GM12892 (cell line): Measurements from ENCODE around the gene HTN3.
"Not testable (repeated sequence)": the region's sequence is repeated elsewhere in the genome, so short reads cannot be mapped to it uniquely, and the experiment has no call there.

ENCODE experiments used
- DNase-seq: peaks from one replicate; pipeline ENCODE4 v3.0.0; 2011; ENCODE audit not compliant: insufficient read length
- FAIRE-seq: peaks from 2 replicates; lab custom pipeline; 2011; peaks lifted over from hg19 to GRCh38; lab: Jason Lieb, UNC
- POLR2A ChIP-seq: IDR thresholded peaks from 2 replicates; pipeline ENCODE4 v1.6.1; 2011; ENCODE audit warnings: low read depth, low read length, control low read depth
- POLR2AphosphoS5 ChIP-seq: IDR thresholded peaks from 2 replicates; pipeline ENCODE4 v1.6.1; 2011; ENCODE audit warnings: low read depth, low read length, control low read depth
- TAF1 ChIP-seq: IDR thresholded peaks from 2 replicates; pipeline ENCODE4 v1.6.1; 2011; ENCODE audit warnings: low read depth, mild to moderate bottlenecking, control low read depth, low read length, borderline replicate concordance

Gene HTN3

DNA sequence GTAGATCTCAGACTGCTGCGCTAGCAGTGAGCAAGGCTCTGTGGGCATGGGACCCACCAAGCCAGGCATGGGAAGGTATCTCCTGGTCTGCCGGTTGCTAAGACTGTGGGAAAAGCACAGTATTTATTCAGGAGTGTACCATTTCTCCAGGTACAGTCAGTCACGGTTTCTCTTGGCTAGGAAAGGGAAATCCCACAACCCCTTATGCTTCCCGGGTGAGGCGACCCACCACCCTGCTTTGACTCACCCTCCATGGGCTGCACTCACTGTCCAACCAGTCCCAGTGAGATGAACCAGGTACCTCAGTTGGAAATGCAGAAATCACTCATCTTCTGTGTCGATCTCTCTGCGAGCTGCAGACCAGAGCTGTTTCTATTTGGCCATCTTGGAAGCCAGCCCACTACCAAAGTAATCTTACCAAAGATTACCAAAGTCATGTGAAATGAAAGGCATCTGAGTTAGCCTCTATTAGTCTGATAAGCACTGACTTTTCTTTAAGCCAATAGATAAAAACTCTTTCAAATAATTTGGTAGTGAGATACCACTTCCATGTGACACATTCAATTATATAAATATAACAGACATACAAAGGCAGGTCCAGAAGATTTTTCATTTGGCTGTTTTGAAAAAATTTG is 13.5 kb downstream of the HTN3 start:
- FAIRE-seq (no peak), DNase-seq (no peak)
- TF ChIP-seq POLR2A, result no peak
- TF ChIP-seq TAF1, result no peak
- TF ChIP-seq POLR2AphosphoS5, result no peak

DNA sequence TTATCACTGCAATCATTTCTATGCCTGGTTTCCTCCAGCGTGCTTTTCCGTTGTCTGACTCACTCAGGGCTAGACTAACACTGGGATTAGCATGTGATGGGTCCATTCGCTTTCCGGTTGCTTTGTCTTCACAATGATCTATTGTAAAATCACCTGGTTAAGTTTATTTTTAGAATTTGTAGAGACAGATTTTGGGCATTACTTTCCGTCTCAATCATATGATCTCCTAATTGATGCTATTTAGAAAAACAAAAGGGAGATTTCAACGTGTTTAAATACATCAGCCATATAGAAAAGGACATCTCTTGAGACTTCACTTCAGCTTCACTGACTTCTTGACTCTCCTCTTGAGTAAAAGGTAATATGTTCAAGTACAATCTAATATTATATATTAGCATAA is 21.9 kb downstream of the HTN3 start, which contains the start of gene HTN1:
Gene HTN1 (plus strand): TSS at position 301 of the 400 bp plus-strand sequence. CDS start 2,639 bp downstream, outside the sequence.
- FAIRE-seq, DNase-seq: not testable (repeated sequence)

GRCh38 chr4:70056534-70056933 is 28.3 kb downstream of the HTN3 start:
- FAIRE-seq, DNase-seq: not testable (repeated sequence)

GRCh38 chr4:70057651-70058050 is 29.4 kb downstream of the HTN3 start:
- DNase-seq (no peak), FAIRE-seq (no peak)
- TF ChIP-seq POLR2A (no peak), TAF1 (no peak), POLR2AphosphoS5 (no peak)

DNA sequence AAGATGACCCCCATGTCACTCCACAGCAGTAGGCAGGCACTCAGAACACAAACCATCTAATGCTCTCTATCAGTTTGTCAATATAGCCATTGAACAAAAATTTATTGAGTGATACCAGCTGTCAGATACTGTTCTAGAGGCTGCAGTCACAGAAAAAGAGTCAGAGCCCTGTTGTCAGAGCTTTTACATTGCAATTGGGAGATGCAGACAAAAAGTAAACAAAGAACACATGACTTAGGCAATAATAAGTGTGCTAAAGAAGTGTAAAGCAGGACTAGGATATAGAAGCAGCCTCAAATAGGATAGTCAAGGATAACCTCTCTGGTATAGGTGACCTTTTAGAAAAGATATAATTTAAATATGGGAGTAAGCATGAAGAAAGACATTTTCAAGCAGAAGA is 30.9 kb downstream of the HTN3 start:
- no peak for TF ChIP-seq POLR2A
- DNase-seq, result no peak
- FAIRE-seq, result no peak

- FAIRE-seq, result no peak
Measured at GRCh38 chr4:70062000-70062399, 33.7 kb downstream of the HTN3 start.

DNA sequence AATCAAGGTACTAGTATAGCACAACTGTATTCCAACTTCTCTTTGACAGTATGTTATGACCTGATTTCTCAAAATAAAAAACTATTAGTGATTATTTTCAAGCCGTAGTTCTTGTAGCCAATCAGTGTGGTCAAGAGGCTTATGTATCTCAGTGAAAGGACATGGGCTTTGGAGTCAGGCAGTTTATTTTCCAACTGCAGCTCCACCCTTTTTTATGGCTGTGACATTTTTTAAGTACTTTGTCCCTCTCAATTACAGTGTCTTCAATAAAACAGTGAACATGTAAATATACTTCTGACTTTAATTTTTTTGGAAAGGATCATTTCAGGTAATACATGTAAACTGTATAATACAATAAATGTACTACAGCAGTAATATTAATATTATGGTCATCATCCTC is 51.9 kb downstream of the HTN3 start:
- no peak for TF ChIP-seq TAF1
- no peak for TF ChIP-seq POLR2A
- no peak for TF ChIP-seq POLR2AphosphoS5
- DNase-seq (no peak), FAIRE-seq (no peak)

More at GRCh38 chr4:70062000-70062399, 33.7 kb downstream of the HTN3 start:
- no peak for TF ChIP-seq POLR2AphosphoS5
- no peak for TF ChIP-seq TAF1
- TF ChIP-seq POLR2A, result no peak
- no peak for DNase-seq
